Transverse colon (tissue), 4 donors: ENCODE data around the gene GLYATL1B. TPM values are rescaled to one million over a fixed set of nuclear protein-coding genes. Genes with fewer than 3 reads are reported as not detected.
"Not testable (repeated sequence)": the region's sequence is repeated elsewhere in the genome, so short reads cannot be mapped to it uniquely, and the experiment has no call there.

Experiments
- DNase-seq: peaks from one replicate; pipeline ENCODE4 v3.0.0-alpha.2; 2019
- H3K27ac ChIP-seq, 4 donors: fragments of 200-600 bp; sonication (generic); 2 replicates each; pipeline ENCODE4 v1.5.1; 2016 to 2018; ENCODE audit warnings: inconsistent platforms in 4 of 4
- H3K27me3 ChIP-seq: fragments of 200-600 bp; sonication (generic); 2 replicates; pipeline ENCODE4 v1.5.1; 2017; ENCODE audit warnings: inconsistent platforms
- H3K36me3 ChIP-seq, 4 donors: fragments of 200-600 bp; sonication (generic); 2 replicates each; pipeline ENCODE4 v1.5.1; 2017 to 2019; ENCODE audit warnings: inconsistent platforms in 4 of 4
- H3K4me1 ChIP-seq, 4 donors: fragments of 200-600 bp; sonication (generic); 2 replicates each; pipeline ENCODE4 v1.5.1; 2017 to 2020; ENCODE audit warnings: inconsistent platforms in 4 of 4
- H3K4me3 ChIP-seq, 4 donors: fragments of 200-600 bp; sonication (generic); 1 replicate in 1 of 4; 2 replicates in 3 of 4; pipeline versions ENCODE4 v1.5.1 to v1.6.1; 2017 to 2019; ENCODE audit warnings: inconsistent platforms in 4 of 4
- H3K9me3 ChIP-seq, 2 donors: fragments of 200-600 bp; sonication (generic); 2 replicates each; pipeline ENCODE4 v1.5.1; 2017 to 2019; ENCODE audit warnings: inconsistent platforms in 2 of 2
- EP300 ChIP-seq: sonication (generic); formaldehyde crosslinking; IDR thresholded peaks from one replicate; pipeline ENCODE4 v1.6.1; 2017; ENCODE audit warnings: antibody characterized with exemption, low read depth
- POLR2A ChIP-seq: fragments of 450-650 bp; IDR thresholded peaks from one replicate; pipeline ENCODE4 v1.6.1; 2016; ENCODE audit warnings: antibody characterized with exemption, mild to moderate bottlenecking, moderate library complexity
- POLR2AphosphoS5 ChIP-seq, 3 donors: sonication (generic); formaldehyde crosslinking; IDR thresholded peaks; one replicate each; pipeline ENCODE4 v1.6.1; 2016; ENCODE audit warnings: antibody characterized with exemption in 3 of 3
- WGBS, 2 donors: methylation state at CpG; one replicate each; pipeline ENCODE4 v1.1.5; 2018; ENCODE audit warnings: low coverage in 1 of 2; 5-methylcytosine and 5-hydroxymethylcytosine counted together
- in situ Hi-C, 4 donors: fragments of 200-750 bp; cut with MboI; loops; one replicate each; pipeline versions ENCODE4 v1.15.0 to v1.15.1; 2017; ENCODE audit warnings: low sequenced_read_pairs in 3 of 4, low pct_ligation_motif_present in 1 of 4, low pct_unique_long_range_greater_than_20kb in 1 of 4
- intact Hi-C: fragments of 100-400 bp; cut with DNase I; formaldehyde crosslinking; loops from one replicate; pipeline ENCODE4 v1.15.1; 2023; ENCODE audit warnings: low total_unique reads
- total RNA-seq, 4 donors: library from RNA; depleted of rRNA; stranded (reverse); fragments of >200 nt; gene quantifications; one replicate each; pipeline ENCODE4 v1.1.0, GENCODE V29; 2016
- TF ChIP-seq, protein P1 (sequence below), 5 experiments: fragments of 200-600 bp in 3 of 5; fragments of 450-650 bp in 2 of 5; sonication (generic) in 3 of 5; IDR thresholded peaks; 1 replicate in 2 of 5; 2 replicates in 3 of 5; pipeline ENCODE4 v1.5.1; 2016 to 2017; ENCODE audit warnings: antibody characterized with exemption in 5 of 5, inconsistent platforms in 3 of 5, mild to moderate bottlenecking in 2 of 5, moderate library complexity in 1 of 5

The GLYATL1B gene
- total RNA-seq, 4 donors from 2014 or later, result not detected

DNA sequence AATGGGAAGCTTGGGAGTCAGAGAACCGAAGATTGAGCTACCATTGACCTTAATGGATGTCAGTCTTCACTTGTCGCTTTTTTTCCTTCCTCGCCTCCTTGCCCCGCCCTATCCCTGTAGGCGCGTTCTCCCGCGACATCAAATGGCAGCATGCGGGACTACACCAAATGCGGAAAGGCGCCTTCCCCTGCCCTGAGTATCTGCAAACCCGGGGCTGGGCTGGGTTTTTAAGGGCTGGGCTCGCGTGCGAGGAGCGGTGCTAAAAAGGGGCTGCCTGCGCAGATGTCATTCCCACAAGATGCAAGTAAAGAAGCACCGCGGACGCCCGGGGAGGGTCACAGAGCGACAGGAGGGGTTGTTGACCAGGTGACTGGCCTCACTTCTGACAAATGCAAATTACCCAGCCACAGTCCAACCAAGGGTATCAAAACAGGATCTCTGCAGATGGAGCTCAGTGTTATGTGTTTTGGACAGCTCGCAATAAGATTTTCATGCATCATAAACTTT lies 16.2 kb downstream of the GLYATL1B start:
- no peaks in the 10 kb centered on the region for H3K9me3 ChIP-seq
- WGBS, 2 donors, result 14% methylated on average over 23 of the region's 23 CpGs; no CpG with 5 or more reads in 1 of the 2 donors
- in situ Hi-C loops, result no loop called here
- H3K36me3 ChIP-seq, result no peaks in the 10 kb centered on the region
- TF ChIP-seq, protein P1, sequence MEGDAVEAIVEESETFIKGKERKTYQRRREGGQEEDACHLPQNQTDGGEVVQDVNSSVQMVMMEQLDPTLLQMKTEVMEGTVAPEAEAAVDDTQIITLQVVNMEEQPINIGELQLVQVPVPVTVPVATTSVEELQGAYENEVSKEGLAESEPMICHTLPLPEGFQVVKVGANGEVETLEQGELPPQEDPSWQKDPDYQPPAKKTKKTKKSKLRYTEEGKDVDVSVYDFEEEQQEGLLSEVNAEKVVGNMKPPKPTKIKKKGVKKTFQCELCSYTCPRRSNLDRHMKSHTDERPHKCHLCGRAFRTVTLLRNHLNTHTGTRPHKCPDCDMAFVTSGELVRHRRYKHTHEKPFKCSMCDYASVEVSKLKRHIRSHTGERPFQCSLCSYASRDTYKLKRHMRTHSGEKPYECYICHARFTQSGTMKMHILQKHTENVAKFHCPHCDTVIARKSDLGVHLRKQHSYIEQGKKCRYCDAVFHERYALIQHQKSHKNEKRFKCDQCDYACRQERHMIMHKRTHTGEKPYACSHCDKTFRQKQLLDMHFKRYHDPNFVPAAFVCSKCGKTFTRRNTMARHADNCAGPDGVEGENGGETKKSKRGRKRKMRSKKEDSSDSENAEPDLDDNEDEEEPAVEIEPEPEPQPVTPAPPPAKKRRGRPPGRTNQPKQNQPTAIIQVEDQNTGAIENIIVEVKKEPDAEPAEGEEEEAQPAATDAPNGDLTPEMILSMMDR (IDR thresholded peaks at IDR 0.05), result peak; percentile 21 to 36 (median 26)
- no peak for TF ChIP-seq POLR2AphosphoS5 (IDR thresholded peaks at IDR 0.05)
- DNase-seq, result peak; percentile 66
- peaks cover 11% of the 10 kb centered on the region for H3K27me3 ChIP-seq
- no peak overlapping the region for H3K27ac ChIP-seq
- H3K4me3 ChIP-seq, result peak overlapping the region in 3 of 4 donors; percentile 15 to 40 (median 21)
- H3K4me1 ChIP-seq, result peaks cover 4 to 19% (median 13%) of the 10 kb centered on the region in 4 donors
- intact Hi-C loops, result no loop called here

GRCh38 chr11:59106363-59107336 lies 20.5 kb downstream of the GLYATL1B start, which contains the start of gene FAM111B:
TSS of gene FAM111B (plus strand) at chr11:59107237. CDS start at chr11:59109626, 2,389 bp downstream.
- in situ Hi-C loops, result no loop called here
- intact Hi-C loops, result no loop called here
- TF ChIP-seq EP300 (no peak), POLR2AphosphoS5 (IDR thresholded peaks at IDR 0.05) (peak in 2 of 3 donors; percentile 16 to 30)
- TF ChIP-seq, protein P1 (IDR thresholded peaks at IDR 0.05), result peak in 1 of 5 experiments; percentile 17
- Histone ChIP-seq H3K4me1 (peaks cover 4 to 29% (median 14%) of the 10 kb centered on the region in 4 donors), H3K4me3 (peak within 1 kb of the TSS; percentile 10 to 67 (median 47)), H3K36me3 (no peaks in the 10 kb centered on the region), H3K27me3 (peaks cover 6% of the 10 kb centered on the region), H3K27ac (peak within 1 kb of the TSS; percentile 50 to 76 (median 60)), H3K9me3 (no peaks in the 10 kb centered on the region)
- peak; percentile 90 for DNase-seq
- 2% methylated on average over 46 of the region's 64 CpGs; no CpG with 5 or more reads in 1 of the 2 donors for WGBS, 2 donors

DNA sequence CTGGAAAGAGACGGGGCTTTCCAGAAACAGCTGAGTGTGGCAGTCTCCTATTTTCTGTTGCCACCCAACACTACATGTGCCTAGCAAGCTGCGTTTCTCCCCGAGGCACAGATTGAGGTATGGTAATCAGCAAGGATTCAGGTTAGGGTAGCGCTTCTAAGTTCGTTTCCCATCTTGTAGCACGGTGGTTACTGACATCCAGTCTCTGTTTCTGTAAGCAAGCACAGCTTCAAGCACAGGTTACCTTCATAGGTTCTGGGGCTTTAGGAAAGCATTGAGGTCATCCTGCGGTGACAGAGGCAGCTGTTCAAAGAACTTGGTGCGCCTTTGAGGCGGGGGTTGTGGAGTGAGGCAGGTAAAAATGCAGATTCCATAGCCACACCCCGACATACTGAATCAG lies 21.6 kb downstream of the GLYATL1B start:
- H3K36me3 ChIP-seq, intact Hi-C loops, DNase-seq, H3K27ac ChIP-seq, in situ Hi-C loops, H3K27me3 ChIP-seq, H3K9me3 ChIP-seq: not testable (repeated sequence)
- peaks cover 4 to 21% (median 8%) of the 10 kb centered on the region in 4 donors for H3K4me1 ChIP-seq
- H3K4me3 ChIP-seq, result peak overlapping the region in 2 of 4 donors; percentile 45 to 67
- WGBS, 2 donors, result 16 to 33% methylated on average over 3 to 10 of the region's 10 CpGs

GRCh38 chr11:59112494-59112893 lies 26.4 kb downstream of the GLYATL1B start:
- Histone ChIP-seq H3K4me1 (peaks cover 0 to 10% (median under 1%) of the 10 kb centered on the region in 4 donors), H3K9me3 (peaks cover under 1 to 4% of the 10 kb centered on the region in 2 donors), H3K27ac (no peak overlapping the region), H3K27me3 (no peaks in the 10 kb centered on the region), H3K4me3 (no peak overlapping the region), H3K36me3 (no peaks in the 10 kb centered on the region)
- in situ Hi-C loops, result no loop called here
- intact Hi-C loops, result no loop called here
- 67 to 74% methylated on average over 2 of the region's 2 CpGs for WGBS, 2 donors
- no peak for DNase-seq
- TF ChIP-seq, protein P1 (IDR thresholded peaks at IDR 0.05), result no peak
- TF ChIP-seq POLR2A, result no peak
- no peak for TF ChIP-seq EP300
- no peak for TF ChIP-seq POLR2AphosphoS5 (IDR thresholded peaks at IDR 0.05)
